Spleen (tissue), 3 donors: ENCODE data around the gene PHTF1.

ENCODE experiments used
- POLR2A ChIP-seq, 3 donors: fragments of 450-650 bp; IDR thresholded peaks; one replicate each; pipeline ENCODE4 v1.5.1; 2017; ENCODE audit warnings: antibody characterized with exemption in 3 of 3, mild to moderate bottlenecking in 1 of 3
- POLR2AphosphoS5 ChIP-seq, 3 donors: sonication (generic); formaldehyde crosslinking; IDR thresholded peaks; one replicate each; pipeline ENCODE4 v1.5.1; 2017; ENCODE audit warnings: antibody characterized with exemption in 3 of 3

- TF ChIP-seq POLR2AphosphoS5 (IDR thresholded peaks at IDR 0.05): no peak
- no peak for TF ChIP-seq POLR2A (IDR thresholded peaks at IDR 0.05)
These were observed 110.8 kb downstream of the PHTF1 start for GRCh38 chr1:113648478-113648877.
